Left lobe of liver (tissue), 2 donors: ENCODE measurements around the gene CDK18. TPM values are rescaled to one million over a fixed set of nuclear protein-coding genes. Genes with fewer than 3 reads are reported as not detected.
A peak's percentile ranks its signal among the peaks of the same experiment; 100 is the strongest.

Experiments used
- ATAC-seq: fragments of 200-7000 bp; cut with Tn5 transposase; one replicate; pipeline ENCODE4 v1.9.1; 2020; ENCODE audit warnings: mild to moderate bottlenecking, moderate library complexity
- DNase-seq: peaks from one replicate; pipeline ENCODE4 v3.0.0-alpha.2; 2020; ENCODE audit warnings: low spot score
- total RNA-seq: library from RNA; stranded (reverse); gene quantifications from one replicate; pipeline ENCODE4 v1.2.1, GENCODE V29; 2021
- donor health status: DM: no; HTN: no; CAD: no; lungs with moderate emphysema.
- donor health status: DM: no; HTN: yes; CAD: no.

The CDK18 gene
- total RNA-seq, 1 donor from 2014 or later, result 8.8 TPM

DNA sequence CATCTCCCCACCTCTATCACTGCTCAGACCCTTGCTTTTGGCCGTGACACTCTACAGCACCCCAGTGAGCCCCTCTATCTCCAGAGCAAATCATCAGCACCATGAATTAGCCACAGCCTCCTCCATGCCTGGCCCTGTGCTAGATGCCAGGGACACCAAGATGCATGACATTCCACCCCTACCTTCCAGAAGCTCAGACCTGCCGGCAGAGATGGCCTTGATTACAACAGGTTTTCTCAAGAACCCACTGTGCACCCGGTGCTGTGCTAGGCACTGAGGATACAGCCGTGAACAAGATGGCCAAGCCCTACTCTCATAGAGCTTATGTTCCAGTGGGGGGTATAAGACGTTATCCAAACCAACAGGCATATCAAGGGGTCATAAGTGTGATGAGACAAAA is 30.6 kb downstream of the CDK18 start:
- no peak for ATAC-seq
- no peak for DNase-seq

DNA sequence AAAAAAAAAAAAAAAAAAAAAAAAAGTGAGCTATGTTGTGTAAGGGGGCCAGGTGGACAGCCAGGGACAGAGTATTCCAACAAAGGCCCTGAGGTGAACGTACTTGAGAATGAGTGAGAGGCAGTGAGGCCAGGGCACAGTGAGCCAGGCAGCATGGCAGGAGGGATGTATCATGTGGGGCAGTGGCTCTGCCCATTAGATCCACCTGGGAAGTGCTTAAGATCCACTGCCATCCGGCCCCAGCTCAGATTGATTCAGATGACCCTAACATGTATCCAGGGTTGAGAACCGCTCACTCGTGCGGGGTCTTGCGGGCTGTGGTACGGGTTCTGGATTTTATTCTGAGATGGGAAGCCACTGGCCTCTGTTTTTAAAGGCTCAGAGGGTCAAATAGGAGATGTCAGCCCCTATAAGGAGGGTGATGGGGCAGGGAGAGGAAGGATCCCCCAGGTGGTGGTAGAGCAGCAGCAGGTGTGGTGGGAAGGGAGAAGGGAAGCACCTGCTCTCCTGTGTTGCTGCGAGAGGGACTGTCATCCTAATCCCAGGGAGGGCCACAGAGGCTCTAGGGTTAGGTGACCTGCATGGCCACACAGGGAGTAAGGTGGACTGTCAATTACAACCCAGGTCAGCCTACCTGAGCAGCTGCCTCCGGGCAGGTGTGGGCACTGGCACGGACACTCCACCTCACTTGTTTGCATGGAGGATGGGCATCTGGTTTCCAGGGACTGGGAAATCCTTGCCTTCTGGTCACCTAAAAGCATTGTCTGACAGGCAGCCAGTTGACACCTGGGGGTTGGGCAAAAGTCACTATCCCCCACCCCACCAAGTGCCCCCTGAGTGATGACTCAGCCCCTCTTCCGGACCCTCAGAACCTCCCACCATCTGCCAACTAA is 31.6 kb downstream of the CDK18 start:
- no peak for ATAC-seq

DNA sequence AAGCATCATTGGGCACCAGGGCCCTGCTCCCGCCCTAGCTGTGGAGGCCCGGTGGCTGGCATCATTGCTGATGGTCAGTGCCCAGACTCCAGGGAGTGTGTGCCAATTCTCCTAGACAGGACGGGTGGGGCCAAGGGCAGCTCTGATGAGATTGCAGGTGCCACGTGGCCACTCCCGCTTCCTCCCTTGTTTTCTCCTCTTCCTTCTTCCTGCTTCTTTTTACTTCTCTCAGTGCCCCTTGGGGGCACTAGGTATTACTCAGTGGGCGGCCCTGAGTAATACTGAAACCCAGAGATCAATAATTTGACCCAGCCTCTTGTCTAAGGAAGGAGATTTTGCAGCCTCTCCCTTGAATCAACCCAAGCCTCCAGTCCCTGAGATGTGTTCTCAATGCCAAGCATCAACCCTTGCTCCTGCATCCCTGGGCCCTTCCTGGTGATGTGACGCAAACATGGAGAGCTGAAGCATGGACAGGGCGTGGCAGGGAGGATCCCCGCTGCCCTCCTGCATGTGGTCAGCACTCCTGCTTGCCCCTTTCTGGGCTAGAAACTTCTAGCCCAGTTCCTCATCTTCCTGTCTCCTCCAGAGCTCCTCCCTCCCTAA is 32.4 kb downstream of the CDK18 start:
- peak; percentile 50 for DNase-seq
- ATAC-seq, result peak; percentile 88

More for the DNA sequence above, 31.6 kb downstream of the CDK18 start:
- DNase-seq, result peak; percentile 35

DNA sequence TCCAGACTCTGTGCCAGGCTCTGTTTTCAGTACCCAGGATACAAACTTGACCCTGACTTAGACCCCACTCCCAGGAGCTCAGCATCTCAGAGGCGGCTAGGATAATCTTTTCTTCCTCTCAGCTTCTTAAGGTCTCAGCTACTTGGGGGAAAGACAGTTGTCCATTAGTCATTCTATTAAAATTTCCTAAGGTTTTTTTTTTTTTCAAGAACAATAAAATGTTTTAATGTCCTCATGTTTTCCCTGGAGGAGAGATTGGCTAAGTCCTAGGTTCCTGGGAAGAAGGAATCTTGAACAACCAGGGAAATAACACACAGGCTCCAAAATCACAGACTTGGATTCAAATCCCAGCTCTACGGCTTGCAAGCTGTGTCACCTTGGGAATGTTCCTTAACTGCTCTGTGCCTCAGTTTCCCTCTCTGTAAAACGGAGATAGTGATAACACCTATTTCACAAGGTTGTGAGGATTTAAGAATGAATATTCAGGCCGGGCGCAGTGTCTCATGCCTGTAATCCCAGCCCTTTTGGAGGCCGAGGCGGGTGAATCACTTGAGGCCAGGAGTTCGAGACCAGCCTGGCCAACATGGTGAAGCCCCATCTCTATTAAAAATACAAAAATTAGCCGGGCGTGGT is 33.0 kb downstream of the CDK18 start:
- DNase-seq (no peak), ATAC-seq (no peak)

DNA sequence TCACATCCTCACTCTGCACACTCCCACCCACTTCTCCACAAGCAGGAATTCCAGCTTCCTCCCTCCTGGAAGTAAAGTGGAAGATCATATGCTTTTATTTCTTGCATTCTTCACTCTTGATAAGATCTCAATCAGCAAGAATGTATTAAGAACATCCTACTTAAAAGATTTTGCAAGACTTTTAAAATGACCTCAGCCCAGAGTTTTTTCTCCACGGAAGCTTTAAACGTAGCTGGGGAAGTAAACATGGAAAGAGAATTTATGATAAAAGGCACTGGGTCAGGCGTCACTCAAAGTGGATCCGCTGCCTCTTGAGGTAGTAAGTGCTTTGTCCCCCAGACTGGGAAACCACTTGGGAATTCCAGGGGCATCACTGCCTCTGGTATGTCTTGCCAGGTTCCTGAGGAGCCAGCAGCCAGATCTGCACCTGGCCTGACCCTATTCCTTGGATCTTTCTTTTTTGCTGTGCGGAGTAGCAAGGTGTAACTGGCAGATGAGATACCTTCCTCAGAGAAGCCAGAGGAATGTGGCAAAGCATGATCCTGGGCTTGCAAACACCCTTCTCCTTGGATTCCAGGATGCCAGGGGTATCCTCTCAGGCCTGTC is 33.9 kb downstream of the CDK18 start:
- no peak for ATAC-seq
- DNase-seq, result peak; percentile 7

DNA sequence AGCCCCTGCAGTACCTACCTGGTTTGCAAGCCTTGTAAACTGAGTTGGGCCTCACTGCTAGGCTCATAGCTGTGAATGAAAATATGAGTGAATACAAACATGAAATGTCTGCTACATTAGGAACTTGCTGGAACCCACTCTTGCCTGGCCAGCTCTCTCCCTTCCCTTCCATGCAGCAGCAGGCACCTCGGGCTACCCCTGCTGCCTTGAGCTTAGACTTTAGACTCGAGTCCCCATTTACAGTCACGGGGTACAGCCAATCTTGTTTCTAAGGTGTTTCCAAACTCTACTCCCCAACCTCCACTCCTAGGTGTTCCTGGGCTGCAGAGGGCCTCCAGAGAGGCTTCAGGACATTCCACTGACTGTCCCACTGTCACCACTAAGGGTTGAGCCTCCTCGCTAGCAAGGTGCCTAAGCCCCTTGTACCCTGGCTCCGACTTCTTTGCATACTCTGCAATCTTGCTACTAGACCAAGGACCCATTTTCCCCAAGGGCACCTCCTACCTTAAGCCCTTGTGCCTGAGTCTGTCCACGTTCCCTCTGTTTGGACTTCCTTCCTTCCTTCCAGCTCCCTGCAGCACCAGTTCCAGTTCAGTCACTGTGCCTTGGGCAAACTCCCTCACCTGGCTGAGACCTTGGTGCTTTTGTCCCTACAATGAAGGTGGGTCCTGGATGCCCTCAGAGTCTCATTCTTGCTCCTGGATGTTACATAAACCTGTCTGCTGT is 36.9 kb downstream of the CDK18 start:
- DNase-seq (peak; percentile 21), ATAC-seq (no peak)

DNA sequence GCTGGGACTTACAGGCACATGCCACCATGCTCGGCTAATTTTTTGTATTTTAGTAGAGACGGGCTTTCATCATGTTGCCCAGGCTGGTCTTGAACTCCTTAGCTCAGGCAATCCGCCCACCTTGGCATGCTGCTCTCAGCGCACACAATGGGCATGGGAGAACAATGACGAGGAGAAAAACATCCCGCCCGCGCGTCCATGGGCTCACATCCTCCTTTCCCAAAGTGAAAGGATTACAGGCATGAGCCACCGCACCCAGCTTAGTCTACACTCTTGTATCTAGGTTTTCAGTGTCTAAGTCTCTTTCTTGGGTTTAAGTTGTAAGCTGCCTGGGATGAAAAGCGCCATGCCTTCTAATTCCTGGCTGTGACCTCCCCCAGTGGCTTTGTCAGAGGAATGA is 37.9 kb downstream of the CDK18 start:
- ATAC-seq (no peak), DNase-seq (peak; percentile 35)

DNA sequence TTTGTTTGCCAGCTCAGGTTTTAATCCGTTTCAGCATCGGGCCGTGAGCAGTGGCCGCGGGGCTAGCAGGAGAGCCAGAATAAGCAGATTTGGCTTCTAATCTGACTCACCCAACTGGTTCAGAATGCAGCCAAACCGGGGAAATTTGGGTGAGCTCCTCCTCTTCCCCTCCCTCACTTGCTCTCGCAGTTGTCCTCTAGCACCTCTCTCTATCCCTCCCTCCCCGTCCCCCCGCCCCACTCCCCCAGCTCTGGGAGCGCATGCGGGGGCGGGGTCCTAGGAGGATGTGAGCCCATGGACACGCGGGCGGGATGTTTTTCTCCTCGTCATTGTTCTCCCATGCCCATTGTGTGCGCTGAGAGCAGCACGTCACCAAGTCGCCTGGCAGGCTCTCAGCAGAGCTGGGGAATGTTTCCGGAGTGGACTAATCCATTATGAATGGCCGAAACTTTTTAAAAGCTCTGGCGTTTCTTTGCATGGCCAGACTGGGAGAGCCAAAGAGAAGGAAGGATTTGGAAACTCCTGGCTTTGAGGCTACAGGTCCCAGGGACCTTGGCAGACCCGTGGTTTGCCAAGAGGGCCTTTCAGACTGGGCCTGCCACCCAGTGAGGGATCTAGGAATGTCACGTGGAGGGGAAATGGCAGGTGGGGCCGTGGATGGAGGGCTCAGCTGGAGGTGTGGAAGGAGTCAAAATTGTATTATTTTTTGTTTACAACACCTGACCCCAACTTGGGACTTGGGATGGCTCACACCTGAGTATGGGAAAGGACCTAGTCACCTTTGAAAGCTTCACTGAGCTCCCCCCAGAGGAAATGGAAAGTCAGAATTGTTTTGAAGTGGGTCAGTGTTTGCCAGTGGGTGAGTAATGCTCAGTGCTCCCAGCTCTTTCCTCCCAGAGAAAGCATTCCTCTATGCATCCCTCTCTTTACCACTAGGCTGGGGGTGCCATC is 39.2 kb downstream of the CDK18 start:
- DNase-seq, result peak; percentile 45
- peak; percentile 64 for ATAC-seq

DNA sequence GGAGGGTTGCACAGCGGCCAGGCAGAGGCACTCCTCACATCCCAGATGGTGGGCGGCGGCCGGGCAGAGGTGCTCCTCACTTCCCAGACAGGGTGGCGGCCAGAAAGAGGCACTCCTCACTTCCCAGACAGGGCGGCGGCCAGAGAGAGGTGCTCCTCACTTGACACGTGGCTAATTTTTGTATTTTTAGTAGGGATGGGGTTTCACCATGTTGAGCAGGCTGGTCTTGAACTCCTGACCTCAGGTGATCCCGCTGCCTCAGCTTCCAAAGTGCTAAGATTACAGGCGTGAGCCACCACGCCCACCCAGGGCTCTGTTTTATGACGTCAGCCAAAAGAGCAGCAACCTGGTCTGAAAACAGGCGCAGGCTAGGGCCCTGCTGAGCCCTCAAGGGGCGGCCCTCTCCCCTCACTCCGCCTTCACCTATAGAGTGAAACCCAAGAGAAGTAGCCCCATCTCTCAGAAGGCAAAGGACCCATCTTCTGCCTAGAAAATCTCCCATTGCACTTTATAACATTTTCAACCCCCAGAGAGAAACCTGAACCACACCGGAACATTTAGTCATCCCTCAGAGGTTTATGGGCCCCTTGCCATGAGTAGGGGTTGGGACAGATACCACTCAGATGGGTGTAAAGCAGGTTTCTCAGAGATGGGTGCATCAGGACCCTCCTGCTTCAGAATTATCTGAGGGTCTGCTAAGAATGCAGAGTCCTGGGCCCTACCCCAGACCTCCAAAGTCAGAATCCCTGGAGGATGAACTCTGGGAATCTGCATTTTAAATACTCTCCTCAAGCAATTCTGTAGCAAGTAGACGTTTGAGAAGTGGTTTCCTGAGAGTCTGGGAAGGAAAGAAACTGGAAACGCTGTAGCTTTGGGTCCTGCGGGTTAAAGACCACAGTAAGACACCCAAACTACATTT is 40.8 kb downstream of the CDK18 start:
- DNase-seq (peak; percentile 35), ATAC-seq (no peak)

DNA sequence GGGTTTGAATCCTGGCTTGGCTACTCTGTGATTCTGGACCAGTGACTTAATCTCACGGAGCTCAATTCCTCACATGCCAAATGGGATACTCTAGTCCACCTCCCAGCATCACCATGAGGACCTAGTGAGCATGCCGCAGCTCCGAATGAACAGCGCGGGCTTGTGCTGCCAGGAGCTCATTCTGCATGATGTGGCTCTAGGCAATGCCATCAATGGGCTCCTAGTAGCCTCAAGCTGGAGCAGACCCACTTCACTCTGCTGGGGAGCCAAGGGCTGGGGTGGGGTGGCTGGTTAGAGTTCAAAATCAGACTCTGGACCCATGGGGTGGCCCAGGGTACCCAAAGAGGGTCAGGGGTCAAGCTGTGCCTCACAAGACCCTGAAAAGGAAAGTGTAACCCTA is 41.5 kb downstream of the CDK18 start:
- no peak for ATAC-seq

DNA sequence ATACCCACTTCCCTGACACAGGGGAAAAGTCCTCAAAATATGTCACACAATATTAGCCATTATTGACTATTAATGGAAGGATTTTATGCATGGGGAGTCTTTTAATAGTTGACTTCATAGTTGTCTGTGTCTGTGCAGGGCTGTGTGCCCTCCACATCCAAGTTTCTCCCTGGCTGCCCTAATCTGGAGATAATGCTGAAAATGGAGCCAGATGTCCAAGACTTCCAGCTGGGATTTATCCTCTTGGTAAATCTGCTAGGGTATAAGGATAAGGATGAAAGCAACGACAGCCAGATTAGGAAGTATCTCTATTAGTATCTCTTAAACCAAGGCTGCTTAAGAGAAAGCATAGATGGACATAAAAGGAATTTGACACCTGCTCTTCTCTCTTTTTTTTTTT is 42.1 kb downstream of the CDK18 start:
- DNase-seq, result no peak
- ATAC-seq, result no peak

More for the DNA sequence above, 41.5 kb downstream of the CDK18 start:
- DNase-seq, result peak; percentile 33

DNA sequence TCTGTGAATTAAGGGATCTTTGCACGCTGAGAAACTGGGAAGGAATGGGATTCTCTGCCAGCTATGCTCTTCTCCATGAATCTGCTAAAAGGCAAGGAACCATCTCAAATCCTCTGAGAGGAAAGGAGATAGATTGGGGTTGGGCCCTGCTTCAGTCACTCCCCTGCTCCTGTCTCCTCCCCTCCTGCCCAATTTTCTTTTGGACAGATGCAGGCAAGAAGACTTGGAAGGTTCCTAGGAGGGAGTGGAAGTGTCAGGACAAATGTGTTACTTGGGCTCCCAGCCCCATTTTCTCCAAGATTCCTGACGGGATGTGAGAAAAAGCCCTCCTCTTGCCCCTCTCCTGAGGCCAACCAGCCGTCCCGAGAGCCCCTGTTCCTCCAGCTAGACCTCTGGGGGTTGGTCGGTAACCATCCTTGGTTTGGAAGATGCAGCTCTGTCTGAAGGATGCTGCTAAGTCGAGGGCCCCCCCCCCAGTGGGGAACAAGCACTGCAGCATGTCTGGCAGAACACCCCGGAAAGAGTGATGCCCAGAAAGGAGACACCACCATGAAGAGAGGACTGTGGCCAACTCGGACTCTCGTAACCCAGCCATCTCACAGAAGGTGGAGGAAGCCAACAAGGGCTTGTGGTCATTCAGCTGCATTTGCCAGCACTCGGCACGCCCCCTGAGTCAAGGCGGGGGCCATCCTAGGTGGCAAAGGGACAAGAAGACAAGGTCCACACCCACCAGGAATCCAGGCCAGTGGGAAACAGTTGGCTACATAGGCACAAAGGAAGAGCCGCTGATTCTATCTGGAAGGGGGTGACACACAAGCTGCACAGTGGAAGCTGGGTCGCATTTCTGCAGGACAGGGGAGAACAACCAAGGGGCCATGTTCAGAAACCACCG is 43.7 kb downstream of the CDK18 start:
- DNase-seq, result peak; percentile 33
- no peak for ATAC-seq

DNA sequence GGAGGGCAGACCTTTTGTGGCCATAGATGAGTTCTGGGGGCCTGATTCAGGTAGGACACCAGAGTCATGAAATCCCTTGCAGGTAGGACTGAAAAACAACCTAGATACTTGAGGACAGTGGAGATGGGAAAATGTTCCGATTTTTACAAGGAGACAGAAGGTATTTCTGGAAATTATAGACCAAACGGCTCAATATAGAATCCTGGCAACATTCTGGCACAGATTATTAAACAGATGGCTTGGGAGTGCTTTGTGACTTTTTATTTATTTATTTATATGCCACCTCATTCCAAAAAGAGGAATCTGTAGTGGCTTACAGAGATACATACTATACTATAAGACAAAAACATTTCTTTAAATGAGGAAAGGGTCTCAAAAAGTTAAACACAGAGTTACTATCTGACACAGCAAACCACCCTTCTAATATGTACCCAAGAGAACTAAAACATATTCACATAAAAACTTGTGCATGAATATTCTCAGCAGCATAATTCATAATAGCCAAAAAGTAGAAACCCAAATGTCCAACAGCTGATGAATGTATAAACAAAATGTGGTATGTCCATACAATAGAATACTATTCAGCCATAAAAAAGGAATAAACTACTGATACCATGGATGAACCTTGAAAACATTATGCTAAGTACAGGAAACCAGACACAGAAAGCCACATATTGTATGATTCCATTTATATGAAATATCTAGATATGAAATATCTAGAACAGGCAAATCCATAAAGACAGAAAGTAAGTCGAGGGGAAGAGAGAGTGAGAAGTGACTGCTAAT is 49.8 kb downstream of the CDK18 start:
- ATAC-seq (no peak), DNase-seq (no peak)

DNA sequence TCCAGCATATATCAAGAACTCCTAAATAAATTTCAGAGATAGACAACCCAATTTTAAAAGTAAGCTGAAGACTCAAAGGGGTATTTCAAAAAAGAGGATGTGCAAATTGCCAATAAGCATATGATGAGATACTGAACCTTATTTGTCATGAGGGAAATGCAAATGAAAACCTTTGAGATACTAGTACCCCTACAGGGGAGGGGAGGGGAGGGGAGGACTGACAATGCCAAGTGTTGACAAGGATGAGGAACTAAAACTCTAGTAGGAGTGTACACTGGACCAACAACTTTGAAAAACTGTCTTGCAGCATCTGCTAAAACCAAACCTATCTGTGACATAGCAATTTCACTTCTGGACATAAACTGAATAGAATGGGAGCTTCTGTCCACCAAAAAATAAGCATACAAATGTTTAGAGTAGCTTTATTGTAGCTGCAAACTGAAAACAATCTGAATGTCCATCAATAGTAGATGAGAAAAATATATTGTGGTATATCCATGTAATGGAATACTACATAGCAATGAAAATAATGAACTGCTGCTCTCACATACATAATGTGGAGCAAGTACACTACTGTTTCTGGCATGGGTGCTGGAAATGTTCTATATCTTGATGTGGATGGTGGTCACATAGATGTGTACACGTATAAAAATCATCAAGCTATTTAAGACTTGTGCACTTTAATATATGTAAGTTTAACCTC is 57.2 kb downstream of the CDK18 start:
- DNase-seq (no peak), ATAC-seq (no peak)

DNA sequence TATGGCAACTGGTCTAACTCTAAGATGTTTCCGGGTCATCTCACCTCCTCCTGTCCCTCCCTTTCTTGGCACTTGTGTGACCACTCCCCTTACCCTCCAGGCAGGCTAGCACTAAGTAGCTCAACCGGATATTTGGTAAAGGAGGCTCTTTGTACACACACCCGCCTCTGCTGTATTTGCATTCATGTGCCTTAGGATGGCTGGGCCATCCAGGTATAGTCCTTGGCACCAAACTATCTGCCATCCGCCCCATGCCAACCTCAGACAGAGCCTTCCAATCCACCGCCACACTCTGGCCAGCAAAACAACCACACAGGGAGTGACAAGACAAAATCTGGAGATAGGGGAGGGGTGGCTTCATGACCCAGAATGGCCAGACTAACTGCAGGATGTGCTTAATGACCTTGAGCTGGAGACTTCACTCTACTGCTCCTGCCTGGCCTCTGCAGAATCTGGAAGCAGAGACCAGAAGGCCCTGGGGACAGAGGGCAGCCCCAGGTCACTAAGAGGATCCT is 59.5 kb downstream of the CDK18 start:
- no peak for ATAC-seq
- no peak for DNase-seq

DNA sequence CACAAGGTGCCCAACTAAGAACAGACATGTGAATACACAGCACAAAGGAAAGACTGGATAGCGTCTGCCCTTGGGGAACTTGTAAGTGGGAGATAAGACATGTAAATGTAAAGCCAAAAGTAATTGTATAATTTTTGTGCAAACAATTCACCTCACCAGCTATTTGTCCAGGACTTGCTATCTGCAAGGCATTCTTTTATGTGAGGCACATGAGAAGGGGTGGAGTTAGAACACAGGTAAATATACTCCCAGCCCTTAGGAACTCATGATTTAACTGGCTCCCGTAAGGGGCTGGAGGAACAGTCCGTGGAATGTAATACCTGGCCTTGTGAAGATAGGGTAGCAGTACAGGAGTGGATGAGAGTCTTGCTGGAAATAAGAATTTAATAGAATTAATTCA is 61.3 kb downstream of the CDK18 start:
- DNase-seq (no peak), ATAC-seq (no peak)
